Activated CD8-positive, alpha-beta memory T cell treated with anti-CD3 and anti-CD28 coated beads for 48 hours (primary cell): ENCODE data around the gene RHEX.
"Not testable (repeated sequence)": the region's sequence is repeated elsewhere in the genome, so short reads cannot be mapped to it uniquely, and the experiment has no call there.

Experiments
- DNase-seq, 3 experiments: peaks; one replicate each; pipeline ENCODE4 v3.0.0-alpha.2; 2020; ENCODE audit warnings: low read depth in 2 of 3, low spot score in 2 of 3

Gene RHEX

GRCh38 chr1:206052919-206053610 is at the start of gene RHEX:
TSS of gene RHEX (plus strand) at chr1:206053173. CDS start at chr1:206097829, 44,656 bp downstream.
- not testable (repeated sequence) for DNase-seq

DNA sequence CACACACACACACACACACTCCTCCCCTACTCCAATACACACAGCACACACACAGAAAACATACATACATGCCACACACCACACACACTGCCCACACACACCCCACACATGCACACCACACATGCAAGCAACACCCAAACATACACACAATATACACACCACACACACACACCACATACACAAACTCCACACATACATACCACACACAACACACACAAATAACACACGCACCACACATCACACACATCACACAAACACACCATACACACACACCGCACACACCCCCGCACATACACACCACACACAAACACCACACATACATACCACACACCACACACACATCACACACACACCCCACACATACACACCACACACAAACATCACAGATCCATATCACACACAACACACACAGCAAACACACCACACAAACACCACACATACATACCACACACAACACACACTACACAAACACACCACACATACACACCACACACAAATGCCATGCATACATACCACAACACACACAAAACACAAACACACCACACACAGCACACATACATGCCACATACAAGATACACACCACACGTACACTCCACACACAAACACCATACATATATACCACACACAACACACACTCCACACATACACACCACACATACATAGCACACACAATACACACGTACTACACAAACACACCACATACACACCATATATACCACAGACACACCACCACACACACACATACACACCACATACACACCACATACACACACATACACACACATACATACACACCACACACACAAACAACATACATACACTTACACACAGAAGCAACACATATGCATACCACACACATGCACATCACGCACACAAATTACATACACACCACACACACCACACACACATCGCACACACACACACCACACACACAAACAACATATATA is 48.8 kb upstream of the RHEX start:
- DNase-seq: no peak

DNA sequence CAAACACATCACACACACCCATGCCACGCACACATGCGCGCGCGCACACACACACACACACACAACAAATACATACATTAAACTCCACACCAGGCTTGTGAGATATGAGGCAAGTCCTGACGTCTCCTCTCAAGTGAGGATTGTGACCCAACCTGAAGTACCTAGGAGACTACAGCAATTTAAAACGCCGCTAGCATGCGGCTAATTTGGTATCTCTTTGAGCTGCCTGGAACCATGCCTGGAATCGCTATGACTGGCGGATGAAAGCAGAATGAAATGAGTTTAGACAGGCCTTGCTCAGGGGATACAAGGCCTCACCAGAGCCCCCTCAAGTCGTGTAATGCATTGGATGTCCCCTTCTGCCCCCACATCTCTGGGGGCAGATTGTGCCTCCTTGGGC is 48.1 kb upstream of the RHEX start:
- DNase-seq: no peak

DNA sequence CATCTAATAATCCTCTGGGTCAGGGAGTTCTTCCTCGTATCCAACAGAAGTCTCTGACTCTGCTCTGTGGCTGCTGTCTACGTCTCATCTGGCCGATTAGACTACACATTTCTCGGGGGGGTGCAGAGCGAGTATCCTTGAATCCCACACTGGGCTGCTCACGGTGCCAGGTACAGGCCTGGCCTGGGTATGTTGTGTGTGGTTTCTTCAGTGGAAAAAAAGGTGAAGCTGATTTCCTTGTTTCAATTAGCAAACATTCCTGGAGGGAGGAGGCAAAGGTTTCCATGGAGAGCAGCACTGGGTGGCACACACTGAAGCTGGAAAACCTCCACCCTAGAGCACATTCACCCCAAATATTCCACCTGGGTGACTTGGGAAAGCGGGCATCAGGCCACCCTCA is 47.7 kb upstream of the RHEX start:
- DNase-seq: no peak

GRCh38 chr1:206005778-206006180 is 47.2 kb upstream of the RHEX start:
- DNase-seq: no peak

DNA sequence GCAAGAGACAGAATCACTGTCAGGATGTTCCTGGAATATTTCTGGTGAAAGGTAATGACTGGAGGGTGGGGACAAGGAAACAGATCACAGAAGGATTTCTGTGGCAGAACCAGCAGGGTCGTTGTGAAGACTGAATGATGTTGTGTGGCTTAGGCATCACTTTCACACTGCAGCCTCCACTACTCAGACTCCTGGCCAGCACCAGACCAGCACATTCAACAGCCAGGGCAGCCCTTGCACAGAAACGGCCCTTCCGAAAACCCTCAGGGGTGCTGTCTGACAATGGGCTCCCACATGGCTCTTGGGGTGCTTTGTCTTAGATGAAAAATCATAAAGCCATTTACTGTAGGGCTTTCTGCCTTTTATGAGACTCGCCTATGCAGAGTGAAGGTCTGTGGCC is 46.0 kb upstream of the RHEX start:
- no peak for DNase-seq

DNA sequence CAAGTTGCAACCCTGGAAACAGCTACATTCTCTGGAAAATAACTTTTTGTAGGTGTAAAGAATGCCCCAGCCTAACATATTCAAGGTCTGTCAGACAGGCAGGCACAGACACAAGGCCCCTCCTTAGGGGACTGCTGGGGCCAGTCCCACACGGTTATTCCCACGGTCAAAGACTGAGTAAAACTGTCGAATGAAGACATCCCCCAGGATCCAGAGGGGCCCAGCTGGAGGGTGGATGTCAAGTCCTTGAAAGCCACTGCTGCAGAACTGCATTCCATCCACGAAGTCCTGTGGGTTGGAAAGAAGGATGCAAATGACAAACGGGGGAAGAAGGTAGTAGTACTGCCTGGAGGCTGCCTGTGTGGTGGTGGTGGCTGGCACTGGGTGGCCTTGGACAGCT is 42.9 kb upstream of the RHEX start:
- DNase-seq: no peak

DNA sequence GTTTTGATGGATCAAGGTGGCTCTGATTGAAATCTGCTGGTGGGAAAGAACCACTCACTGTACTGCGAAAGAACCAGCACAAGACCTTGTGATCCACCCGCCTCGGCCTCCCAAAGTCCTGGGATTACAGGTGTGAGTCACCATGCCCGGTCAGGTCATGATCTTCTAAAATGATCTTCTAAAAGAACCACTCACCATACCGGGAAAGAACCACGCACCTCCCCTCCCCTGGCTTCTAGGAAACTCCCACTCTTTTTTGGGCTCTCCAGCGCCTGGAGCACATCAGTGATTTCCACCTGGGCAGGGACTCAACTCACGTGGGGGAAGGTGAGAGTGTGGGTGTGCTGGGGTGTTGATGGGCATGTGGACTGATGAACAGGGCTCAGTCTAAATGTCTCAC is 41.9 kb upstream of the RHEX start:
- no peak for DNase-seq

- DNase-seq: no peak
Measured at GRCh38 chr1:206012086-206012859, 40.7 kb upstream of the RHEX start.

DNA sequence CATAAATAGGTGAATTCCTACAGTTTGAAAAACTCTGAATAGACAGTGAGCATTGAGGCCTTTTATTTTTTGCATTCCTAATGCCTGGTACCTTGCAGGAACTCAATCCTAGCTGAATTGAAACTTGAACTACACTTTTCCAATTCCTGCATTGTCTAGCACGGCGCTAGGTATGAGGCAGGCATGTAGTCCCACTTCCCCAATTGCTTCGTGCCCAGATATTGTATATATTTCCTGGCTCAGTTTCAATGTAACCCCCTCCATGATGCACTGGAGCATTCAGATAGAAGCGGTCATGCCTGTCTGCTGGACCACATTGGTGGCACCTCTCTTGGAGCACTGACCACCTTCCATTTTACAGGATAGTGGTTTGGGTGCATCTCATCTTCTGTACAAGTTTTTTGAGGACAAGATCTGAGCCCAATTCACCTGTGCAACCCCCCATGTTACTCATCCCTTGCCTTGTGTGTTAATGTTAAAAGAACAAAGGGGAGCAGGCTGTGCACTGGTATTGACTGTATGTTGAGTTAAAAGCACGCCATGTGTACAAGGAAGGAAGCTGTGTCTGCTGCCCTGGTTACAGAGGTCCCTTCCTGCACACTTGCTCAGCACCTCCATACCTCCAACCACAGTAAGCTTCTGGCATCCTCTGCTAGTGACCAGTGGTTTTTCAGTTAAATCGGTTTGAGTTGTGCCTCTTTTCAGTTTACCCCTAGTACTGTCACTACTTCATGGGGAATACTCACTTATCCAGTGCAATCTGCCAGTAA is 39.8 kb upstream of the RHEX start:
- DNase-seq: no peak

DNA sequence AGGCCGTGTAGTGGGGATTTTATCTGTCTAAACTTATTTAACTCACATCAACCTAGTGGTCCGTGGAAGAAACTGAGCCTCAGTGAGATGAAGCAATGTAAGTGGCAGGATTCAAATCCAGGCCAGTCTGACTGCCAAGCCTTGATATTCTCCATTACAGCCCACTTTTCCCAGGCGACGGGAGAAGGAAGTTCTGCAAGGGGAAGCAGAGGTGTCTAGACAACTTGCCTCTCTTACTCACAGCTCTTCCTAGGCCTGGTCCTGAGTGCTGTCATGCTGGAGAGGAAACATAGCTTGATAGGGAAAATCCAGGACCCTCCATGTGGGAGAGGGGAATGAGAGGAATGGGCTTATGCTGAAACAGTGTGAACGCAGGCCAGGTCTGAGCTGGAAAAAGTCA is 38.4 kb upstream of the RHEX start:
- no peak for DNase-seq

GRCh38 chr1:206015071-206015470 is 37.9 kb upstream of the RHEX start:
- DNase-seq: no peak

GRCh38 chr1:206020393-206021007 is 32.5 kb upstream of the RHEX start:
- DNase-seq: no peak

DNA sequence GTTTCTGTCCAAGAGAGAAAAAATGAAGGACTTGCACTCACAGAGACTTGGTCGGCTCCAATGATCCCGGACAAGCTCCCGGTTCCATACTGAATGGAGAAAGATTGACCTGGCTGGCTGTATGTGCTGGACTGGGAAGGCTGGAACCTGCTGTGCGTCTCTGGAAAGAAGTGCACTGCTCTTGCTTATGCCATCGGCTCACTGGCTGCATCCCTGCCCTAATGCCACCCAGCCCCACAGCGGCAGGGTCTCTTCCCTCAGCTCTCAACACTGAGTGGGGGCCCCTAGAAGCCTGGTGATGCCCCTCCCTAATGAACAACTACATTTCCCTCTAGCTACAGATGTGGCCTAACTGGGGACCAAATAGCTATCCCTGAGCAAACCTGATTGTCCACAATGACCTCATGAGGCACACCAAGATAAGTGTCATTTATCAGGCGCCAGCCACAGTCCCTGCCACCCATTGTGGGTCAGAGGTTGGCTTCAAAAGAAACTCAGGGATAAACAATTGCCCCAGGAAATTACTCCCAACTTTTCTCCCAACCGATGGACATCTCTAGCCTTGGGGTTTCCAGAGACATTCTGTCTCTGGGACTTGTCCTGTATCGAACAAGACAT is 31.9 kb upstream of the RHEX start:
- DNase-seq: no peak

- DNase-seq: no peak
Measured at GRCh38 chr1:206021626-206022365, 31.2 kb upstream of the RHEX start.

- DNase-seq: no peak
Measured at GRCh38 chr1:206022766-206023165, 30.2 kb upstream of the RHEX start.

- no peak for DNase-seq
Measured at GRCh38 chr1:206023695-206024094, 29.3 kb upstream of the RHEX start, which contains the start of gene CTSE. TSS of gene CTSE (minus strand) at chr1:206023895. CDS start at chr1:206023791, 104 bp downstream.

- DNase-seq: no peak
Measured at GRCh38 chr1:206025283-206025820, 27.6 kb upstream of the RHEX start.

DNA sequence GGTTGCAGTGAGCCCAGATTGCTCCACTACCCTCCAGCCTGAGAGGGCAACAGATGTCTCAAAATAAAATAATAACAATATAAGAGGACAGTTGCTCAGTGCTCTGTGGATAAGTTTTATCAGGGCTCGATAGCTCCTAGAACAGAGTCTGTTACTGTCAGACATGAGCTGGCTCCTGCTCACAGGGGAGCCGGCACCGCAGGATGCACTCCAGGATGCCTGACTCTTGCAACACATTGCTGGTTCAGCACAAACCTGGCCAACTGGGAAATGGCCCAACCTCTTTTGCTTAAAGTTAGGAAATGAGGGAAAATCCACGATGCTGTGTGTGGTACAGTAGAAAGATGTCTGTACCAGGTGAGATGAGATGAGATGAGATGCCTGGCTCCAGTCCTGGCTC is 23.5 kb upstream of the RHEX start:
- no peak for DNase-seq
